Bronchial epithelial cell (primary cell): ENCODE results near the gene CCDC85A. TPM values are rescaled to one million over a fixed set of nuclear protein-coding genes. Genes with fewer than 3 reads are reported as not detected.

Experiments
- DNase-seq: peaks from one replicate; pipeline ENCODE4 v3.0.0-alpha.2; 2010; ENCODE audit warnings: low read depth
- FAIRE-seq: peaks from 2 replicates; lab custom pipeline; 2011; peaks lifted over from hg19 to GRCh38; lab: Jason Lieb, UNC
- H3K27me3 ChIP-seq: 2 replicates; pipeline ENCODE4 v1.5.1; 2011; ENCODE audit warnings: low read length; ENCODE audit not compliant: control insufficient read depth, insufficient read depth
- H3K36me3 ChIP-seq: 2 replicates; pipeline ENCODE4 v1.5.1; 2011; ENCODE audit warnings: low read length; ENCODE audit not compliant: control insufficient read depth, insufficient read depth
- H3K4me3 ChIP-seq: 2 replicates; pipeline ENCODE4 v1.5.1; 2011; ENCODE audit warnings: mild to moderate bottlenecking, low read depth, low read length, control low read depth
- total RNA-seq: library from RNA; depleted of rRNA; stranded (reverse); fragments of >200 nt; gene quantifications from 2 replicates; pipeline ENCODE4 v1.2.1, GENCODE V29; 2014
- TF ChIP-seq, protein P1 (sequence below): IDR thresholded peaks from 2 replicates; pipeline ENCODE4 v1.5.1; 2011; ENCODE audit warnings: mild to moderate bottlenecking, moderate library complexity, low read length, control low read depth, inconsistent platforms; ENCODE audit not compliant: insufficient read depth, severe bottlenecking

CCDC85A gene
- total RNA-seq, 1 donor from 2014 or later = not detected

DNA sequence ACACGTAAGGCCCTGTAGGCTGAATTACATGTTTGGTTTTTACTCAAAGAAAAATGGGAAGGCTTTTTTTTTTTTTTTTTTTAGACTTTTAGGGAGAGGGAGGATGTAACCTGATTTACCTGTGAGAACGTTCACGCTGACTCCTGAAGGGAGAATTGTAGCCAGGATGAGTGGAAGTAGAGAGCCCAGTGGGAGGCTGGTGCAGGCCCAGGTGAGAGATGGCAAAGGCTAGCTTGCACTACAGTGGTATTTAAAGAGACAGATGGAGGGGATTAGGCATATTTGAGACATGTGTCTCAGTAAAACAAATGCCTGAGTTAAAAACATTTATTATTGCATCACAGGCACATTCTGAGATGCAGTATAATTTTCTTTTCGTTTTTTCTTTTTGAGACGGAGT, 107.9 kb downstream of the CCDC85A start:
- DNase-seq (no peak), FAIRE-seq (no peak)
- Histone ChIP-seq H3K36me3 (no peaks in the 10 kb centered on the region), H3K4me3 (no peak overlapping the region), H3K27me3 (no peaks in the 10 kb centered on the region)
- TF ChIP-seq, protein P1, sequence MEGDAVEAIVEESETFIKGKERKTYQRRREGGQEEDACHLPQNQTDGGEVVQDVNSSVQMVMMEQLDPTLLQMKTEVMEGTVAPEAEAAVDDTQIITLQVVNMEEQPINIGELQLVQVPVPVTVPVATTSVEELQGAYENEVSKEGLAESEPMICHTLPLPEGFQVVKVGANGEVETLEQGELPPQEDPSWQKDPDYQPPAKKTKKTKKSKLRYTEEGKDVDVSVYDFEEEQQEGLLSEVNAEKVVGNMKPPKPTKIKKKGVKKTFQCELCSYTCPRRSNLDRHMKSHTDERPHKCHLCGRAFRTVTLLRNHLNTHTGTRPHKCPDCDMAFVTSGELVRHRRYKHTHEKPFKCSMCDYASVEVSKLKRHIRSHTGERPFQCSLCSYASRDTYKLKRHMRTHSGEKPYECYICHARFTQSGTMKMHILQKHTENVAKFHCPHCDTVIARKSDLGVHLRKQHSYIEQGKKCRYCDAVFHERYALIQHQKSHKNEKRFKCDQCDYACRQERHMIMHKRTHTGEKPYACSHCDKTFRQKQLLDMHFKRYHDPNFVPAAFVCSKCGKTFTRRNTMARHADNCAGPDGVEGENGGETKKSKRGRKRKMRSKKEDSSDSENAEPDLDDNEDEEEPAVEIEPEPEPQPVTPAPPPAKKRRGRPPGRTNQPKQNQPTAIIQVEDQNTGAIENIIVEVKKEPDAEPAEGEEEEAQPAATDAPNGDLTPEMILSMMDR = no peak

GRCh38 chr2:56292951-56293350, 109.2 kb downstream of the CCDC85A start:
- FAIRE-seq = no peak
- DNase-seq = no peak
- Histone ChIP-seq H3K36me3 (no peaks in the 10 kb centered on the region), H3K4me3 (no peak overlapping the region), H3K27me3 (no peaks in the 10 kb centered on the region)
- TF ChIP-seq, protein P1 = no peak

DNA sequence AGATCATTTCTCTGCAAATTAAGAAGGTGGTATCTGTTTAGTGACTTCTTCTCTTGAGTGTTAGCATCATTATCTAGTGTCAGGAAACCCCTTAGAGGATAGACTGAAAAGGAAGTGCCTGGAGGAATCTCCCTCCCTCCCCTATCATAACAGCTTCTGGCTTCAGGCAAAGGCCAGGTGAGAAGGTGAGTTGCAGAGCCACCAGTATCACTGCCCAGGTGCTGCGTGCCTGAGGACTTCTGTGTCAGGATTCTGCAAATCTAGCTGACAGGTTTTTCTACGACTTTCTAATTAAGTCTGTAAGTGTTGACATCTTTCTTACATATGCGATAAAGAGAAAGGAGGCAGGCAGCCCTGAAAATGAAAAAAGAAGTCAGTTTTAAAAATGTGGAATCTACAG, 111.9 kb downstream of the CCDC85A start:
- Histone ChIP-seq H3K4me3 (no peak overlapping the region), H3K36me3 (no peaks in the 10 kb centered on the region), H3K27me3 (no peaks in the 10 kb centered on the region)
- TF ChIP-seq, protein P1 = no peak
- DNase-seq = no peak
- no peak for FAIRE-seq

- TF ChIP-seq, protein P1 = no peak
- Histone ChIP-seq H3K4me3 (no peak overlapping the region), H3K27me3 (no peaks in the 10 kb centered on the region), H3K36me3 (no peaks in the 10 kb centered on the region)
- no peak for FAIRE-seq
- DNase-seq = no peak
Observed at GRCh38 chr2:56297671-56298070, 113.9 kb downstream of the CCDC85A start.

GRCh38 chr2:56299171-56299691, 115.4 kb downstream of the CCDC85A start:
- TF ChIP-seq, protein P1 = no peak
- FAIRE-seq = no peak

DNA sequence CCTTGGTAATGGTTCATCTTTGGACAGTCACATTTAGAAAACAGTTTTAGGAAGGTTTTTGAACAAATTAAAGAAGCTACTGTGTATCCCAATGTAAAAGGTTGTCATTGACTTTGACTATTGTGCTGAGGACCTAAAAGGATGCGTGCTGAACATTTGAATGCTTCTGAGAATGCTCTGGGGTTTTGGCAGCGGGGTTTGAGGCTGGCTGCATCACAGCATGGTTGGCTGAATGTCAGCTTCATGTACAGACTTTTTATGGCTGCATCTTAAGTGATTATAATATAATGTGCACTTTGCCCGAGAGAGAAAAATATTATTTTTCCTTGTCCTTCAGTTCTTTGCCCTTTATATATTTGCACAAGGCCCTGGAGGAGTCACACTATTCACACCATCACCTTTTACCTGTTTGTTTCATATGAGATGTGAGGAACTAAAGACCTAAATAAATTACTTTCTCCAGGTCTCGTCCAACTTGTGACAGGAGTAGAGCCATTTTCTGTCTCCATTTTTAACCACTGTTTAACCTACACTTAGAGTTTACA, 125.9 kb downstream of the CCDC85A start:
- H3K27me3 ChIP-seq = no peaks in the 10 kb centered on the region
- FAIRE-seq (no peak), DNase-seq (no peak)
- no peak overlapping the region for H3K4me3 ChIP-seq
- TF ChIP-seq, protein P1 = no peak
- H3K36me3 ChIP-seq = no peaks in the 10 kb centered on the region

More at GRCh38 chr2:56299171-56299691, 115.4 kb downstream of the CCDC85A start:
- Histone ChIP-seq H3K27me3 (no peaks in the 10 kb centered on the region), H3K36me3 (no peaks in the 10 kb centered on the region), H3K4me3 (no peak overlapping the region)
- DNase-seq = no peak
